Activated CD8-positive, alpha-beta memory T cell treated with anti-CD3 and anti-CD28 coated beads for 4 hours (primary cell): ENCODE data around the gene KLHL11.
A peak's percentile ranks its signal among the peaks of the same experiment; 100 is the strongest.
"Not testable (repeated sequence)": the region's sequence is repeated elsewhere in the genome, so short reads cannot be mapped to it uniquely, and the experiment has no call there.

Experiments
- DNase-seq, 2 donors: peaks; one replicate each; pipeline ENCODE4 v3.0.0-alpha.2; 2020; ENCODE audit warnings: low read depth in 2 of 2

Gene KLHL11

GRCh38 chr17:41837761-41838538 is 27.3 kb downstream of the KLHL11 start, which contains the start of gene KLHL10:
Gene KLHL10 (plus strand): TSS chr17:41837825. CDS start chr17:41837933, 108 bp downstream.
- DNase-seq, result no peak

DNA sequence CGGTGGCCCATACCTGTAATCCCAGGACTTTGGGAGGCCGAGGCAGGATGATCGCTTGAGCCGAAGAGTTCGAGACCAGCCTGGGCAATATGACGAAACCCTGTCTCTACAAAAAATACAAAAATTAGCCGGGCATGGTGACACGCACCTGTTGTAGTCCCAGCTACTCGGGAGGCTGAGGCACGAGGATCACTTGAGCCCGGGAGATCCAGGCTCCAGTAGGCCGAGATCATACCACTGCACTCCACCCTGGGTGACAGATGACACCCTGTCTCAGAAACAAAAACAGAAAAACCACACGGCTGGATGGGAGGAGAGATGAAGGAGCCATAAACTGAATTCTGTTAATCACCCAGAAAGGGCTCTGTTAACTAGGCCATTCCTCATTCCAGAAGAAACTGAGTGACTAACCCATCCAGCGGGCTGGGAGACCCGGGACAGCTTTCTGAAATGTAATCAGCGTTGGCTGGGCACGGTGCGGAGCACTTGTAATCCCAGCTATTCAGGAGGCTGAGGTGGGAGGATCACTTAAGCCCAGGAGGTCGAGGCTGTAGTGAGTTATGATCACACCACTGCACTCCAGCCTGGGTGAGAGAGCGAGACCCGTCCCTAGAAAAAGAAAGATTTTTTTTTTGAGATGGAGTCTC is 28.6 kb downstream of the KLHL11 start:
- DNase-seq, result no peak

DNA sequence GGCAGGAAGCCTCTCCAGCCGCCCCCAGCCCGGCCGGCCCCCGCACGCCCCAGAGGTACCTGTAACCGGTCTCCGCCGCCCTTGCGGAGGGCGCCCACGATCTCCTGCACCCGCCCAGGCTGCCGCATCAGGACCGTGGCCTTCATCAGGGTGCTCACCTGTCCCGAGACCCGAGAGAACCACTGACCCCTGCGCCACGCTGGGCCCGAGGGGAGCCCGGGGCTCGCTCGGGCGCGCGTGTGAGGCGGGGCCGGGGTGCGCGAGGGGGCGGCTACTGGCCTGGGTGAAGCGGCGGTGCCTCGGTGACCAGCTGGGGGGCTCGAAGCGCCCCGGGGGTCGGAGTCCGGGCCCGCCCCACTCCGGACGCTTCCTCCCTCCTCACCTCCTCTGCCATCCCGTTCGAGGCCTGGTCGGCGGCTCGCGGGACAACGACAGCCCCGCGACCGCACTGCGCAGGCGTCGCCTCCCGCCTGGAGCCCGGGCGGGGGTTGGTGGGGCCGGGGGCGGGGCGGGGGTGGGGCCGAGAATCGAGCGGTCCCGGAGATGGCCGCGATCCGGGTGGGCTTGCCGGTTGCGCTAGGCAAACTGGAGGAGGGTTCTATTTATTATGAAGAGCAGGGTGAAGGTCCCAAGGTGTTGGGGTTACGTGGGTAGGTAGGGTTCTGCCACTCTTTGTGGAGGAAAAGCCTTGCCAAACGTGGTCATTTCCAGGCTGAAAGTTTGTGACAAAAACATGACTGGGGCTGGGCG is 29.2 kb downstream of the KLHL11 start, which contains the start of gene NT5C3B:
Gene NT5C3B, minus strand, starts transcription at position 433 of the 750 bp plus-strand sequence. Its CDS starts 39 bp downstream, at position 394.
- DNase-seq, result peak in 1 of 2 donors; percentile 18

DNA sequence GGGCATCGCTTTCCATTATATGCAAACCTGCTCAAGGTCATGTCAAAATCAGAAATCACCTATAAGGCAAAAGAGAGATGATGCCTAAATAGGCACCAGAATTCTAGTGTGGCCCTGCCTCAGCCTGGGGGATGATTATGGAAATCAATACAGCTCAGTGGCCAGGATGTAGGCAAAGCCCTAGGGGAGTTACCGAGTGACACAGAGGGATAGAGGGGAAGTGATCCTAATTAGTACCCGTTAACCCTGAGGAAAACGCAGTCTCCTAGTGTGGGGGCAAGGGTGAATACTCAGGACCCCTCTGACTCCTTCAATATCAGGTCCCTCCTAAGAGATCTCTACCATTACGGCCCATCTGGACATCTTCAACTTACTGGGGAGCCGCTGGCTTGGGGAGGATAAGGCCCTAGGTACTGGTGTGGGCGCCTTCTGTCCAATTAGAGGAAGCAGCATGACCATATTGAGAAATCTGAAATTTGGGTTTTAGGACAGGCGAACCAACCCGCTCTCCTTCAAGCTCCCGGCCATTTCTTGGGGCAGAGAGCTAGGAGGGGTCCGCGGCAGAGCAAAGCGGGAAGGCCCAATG is 29.9 kb downstream of the KLHL11 start:
- DNase-seq, result no peak

DNA sequence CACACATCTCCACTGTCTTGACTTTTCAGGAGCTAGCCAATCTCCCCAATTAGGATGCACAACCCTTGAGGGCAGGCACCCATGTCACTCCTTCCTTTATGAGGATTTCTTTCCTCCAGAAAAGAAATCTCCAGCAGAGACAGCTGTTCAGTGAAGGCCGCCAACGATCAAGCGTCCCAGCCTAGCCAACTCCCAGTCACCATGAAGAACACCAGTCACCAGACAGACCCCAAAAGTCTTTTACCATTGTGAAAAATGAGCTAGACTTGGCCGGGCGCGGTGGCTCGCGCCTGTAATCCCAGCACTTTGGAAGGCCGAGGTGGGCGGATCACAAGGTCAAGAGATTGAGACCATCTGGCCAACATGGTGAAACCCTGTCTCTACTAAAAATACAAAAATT is 35.3 kb downstream of the KLHL11 start:
- DNase-seq, result not testable (repeated sequence)

GRCh38 chr17:41825175-41825845 is 39.9 kb downstream of the KLHL11 start:
- no peak for DNase-seq

- no peak for DNase-seq
Measured at GRCh38 chr17:41824086-41824485, 41.1 kb downstream of the KLHL11 start.

- no peak for DNase-seq
Measured at GRCh38 chr17:41823580-41823979, 41.6 kb downstream of the KLHL11 start.

DNA sequence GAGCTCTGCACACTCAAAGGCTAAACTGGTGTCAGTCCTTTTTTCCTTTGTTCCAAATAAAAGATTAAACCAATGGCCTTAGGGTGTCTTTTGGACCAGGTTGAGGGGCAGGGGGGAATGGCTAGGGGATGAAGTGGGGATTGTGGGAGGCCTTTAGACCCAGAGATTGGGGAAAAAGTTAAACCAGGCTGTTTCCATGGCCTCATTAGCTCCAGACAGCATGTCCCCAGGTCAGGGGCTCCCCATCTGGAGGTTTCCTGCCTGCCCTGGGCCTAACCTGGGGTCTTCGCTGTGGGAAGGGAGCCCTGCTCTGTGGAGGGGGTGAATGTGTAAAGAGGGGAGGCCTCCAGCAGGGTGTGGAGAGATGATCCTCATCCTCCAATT is 42.1 kb downstream of the KLHL11 start:
- no peak for DNase-seq

DNA sequence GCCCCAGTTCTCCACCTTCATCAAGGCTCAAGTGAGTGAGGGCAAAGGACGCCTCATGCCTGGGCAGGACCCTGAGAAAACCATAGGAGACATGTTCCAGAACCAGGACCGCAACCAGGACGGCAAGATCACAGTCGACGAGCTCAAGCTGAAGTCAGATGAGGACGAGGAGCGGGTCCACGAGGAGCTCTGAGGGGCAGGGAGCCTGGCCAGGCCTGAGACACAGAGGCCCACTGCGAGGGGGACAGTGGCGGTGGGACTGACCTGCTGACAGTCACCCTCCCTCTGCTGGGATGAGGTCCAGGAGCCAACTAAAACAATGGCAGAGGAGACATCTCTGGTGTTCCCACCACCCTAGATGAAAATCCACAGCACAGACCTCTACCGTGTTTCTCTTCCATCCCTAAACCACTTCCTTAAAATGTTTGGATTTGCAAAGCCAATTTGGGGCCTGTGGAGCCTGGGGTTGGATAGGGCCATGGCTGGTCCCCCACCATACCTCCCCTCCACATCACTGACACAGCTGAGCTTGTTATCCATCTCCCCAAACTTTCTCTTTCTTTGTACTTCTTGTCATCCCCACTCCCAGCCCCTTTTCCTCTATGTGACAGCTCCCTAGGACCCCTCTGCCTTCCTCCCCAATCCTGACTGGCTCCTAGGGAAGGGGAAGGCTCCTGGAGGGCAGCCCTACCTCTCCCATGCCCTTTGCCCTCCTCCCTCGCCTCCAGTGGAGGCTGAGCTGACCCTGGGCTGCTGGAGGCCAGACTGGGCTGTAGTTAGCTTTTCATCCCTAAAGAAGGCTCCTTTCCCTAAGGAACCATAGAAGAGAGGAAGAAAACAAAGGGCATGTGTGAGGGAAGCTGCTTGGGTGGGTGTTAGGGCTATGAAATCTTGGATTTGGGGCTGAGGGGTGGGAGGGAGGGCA is 42.7 kb downstream of the KLHL11 start:
- DNase-seq, result no peak

GRCh38 chr17:41821776-41822175 is 43.4 kb downstream of the KLHL11 start:
- no peak for DNase-seq

- no peak for DNase-seq
Measured at GRCh38 chr17:41818024-41818423, 47.2 kb downstream of the KLHL11 start.

DNA sequence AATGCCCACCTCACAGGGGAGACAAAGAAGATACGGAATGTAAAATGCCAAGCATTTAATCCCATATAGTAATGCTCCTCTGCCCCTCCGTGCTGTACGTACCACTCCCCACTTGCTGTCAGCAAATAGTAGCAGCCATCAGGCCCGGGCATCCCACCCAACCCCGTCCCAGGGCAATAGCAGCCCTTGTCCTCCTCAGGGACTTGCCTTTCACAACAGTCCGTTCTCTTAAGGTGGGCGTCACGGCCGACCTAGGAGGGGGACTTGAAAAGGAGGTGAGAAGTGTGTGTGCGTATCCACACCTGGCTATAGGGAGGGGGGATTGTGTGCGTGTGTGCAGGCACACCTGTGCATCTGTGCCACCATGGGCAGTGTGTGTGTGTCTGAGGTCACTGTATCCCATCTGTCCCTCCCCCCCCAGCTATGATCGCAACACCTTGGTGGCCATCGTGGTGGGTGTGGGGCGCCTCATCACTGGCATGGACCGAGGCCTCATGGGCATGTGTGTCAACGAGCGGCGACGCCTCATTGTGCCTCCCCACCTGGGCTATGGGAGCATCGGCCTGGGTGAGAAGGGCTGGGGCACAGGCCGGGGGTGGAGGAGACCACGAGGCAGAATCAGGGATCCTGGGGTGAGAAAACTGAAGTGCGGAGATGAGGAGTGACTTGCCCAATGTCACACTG is 48.4 kb downstream of the KLHL11 start:
- no peak for DNase-seq

DNA sequence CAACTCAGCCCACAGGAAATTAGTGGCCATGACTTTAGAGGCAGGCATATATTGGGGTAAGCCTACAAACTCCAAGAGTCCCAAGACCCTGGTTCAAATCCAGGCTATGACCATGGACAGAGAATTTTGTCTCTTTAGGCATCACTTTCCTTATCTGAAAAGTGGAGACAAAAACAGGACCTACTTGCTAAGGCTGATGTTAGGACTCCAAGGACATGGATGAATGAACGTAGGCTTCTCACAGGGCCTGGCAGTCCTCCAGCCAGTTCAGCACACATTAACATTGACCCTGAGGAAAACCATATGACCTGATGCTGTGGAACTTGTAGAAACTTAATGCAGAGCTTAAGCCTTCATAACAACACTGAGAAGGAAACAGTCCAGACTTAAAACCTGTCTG is 51.0 kb downstream of the KLHL11 start:
- DNase-seq, result no peak

DNA sequence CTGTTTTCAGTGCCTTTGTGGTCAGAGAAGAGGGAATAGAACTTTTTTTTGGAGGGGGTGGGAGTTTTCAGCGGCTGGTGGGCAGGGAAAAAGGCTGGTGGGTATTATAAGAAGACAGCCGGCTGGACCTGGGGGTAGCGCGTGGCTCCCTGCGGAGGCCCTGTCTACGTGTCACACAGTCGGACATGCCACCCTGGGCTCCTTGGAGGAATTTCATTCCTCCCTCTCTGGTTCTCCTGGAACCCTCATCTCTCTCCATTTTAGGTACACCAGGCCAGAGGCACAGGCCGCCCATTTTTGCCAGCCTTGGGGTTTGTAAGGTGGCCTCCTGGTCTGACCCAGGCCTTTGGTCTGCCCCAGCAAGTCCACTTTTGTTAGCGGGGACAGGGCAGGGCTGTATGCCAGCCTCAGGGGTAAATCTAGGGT is 51.5 kb downstream of the KLHL11 start:
- DNase-seq, result no peak

DNA sequence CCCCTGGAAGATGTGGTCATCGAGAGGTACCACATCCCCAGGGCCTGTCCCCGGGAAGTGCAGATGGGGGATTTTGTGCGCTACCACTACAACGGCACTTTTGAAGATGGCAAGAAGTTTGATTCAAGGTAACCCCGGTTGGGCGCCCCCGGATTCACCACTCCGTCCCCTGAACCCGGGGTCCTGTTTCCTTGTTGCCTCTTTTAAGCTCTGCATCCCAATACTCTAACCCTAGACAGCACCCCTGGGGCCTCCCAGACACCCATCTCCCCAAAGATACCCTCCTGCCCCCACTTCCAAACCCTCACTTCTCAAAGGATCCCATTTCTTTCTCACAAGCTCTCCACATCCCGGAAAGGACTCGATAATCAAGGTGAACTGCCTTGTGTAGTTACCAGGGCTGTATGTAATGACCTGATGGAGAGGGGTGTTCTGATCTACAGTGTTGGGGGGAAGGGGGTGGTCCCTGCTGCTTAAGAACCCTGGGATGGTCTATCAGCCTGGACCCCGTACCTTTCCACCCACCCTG is 52.0 kb downstream of the KLHL11 start:
- DNase-seq, result no peak

DNA sequence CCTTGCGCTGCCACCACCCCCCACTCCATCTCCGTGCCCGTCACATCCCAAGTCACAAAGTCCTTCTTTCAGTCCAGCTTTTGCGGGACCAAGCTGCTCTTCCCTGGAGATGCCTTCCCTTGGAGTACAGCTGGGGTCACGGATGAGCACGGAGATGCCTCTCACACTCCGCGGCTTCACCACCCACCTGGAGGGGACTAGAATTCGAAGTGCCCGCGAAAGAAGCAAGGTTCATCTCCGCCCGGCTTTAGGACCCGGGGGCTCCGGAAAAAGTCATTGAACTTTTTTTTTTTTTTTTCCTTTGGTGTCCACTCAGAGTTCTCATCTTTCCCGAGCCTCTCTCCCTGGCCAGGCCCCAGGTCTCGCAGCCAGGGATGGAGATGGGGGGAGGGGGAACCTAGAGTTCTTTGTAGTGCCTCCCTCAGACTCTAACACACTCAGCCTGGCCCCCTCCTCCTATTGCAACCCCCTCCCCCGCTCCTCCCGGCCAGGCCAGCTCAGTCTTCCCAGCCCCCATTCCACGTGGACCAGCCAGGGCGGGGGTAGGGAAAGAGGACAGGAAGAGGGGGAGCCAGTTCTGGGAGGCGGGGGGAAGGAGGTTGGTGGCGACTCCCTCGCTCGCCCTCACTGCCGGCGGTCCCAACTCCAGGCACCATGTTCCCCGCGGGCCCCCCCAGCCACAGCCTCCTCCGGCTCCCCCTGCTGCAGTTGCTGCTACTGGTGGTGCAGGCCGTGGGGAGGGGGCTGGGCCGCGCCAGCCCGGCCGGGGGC is 52.7 kb downstream of the KLHL11 start, which contains the start of gene FKBP10:
Gene FKBP10, plus strand, starts transcription at position 624 of the 771 bp plus-strand sequence. Its CDS starts 31 bp downstream, at position 655.
- peak in 1 of 2 donors; percentile 24 for DNase-seq

- peak; percentile 18 to 39 for DNase-seq
Measured at GRCh38 chr17:41811549-41812380, 53.5 kb downstream of the KLHL11 start, which contains the start of gene P3H4. Gene P3H4 (minus strand): TSS chr17:41811949. CDS start chr17:41811915, 34 bp downstream.
